ENCODE results near the gene POLR3A.

POLR3A gene

GRCh38 chr10:77922566-77923179, 106.6 kb downstream of the POLR3A start:
- TF ChIP-seq CTCF (IDR thresholded peaks at IDR 0.05; ENCODE audit: low read depth, low read length): no peak
- H3K4me3 ChIP-seq (ENCODE audit: low read depth, low read length): no peak overlapping the region

GRCh38 chr10:77922055-77922454, 107.3 kb downstream of the POLR3A start:
- TF ChIP-seq CTCF (IDR thresholded peaks at IDR 0.05; ENCODE audit: low read depth, low read length): no peak
- H3K4me3 ChIP-seq (ENCODE audit: low read depth, low read length): no peak overlapping the region

GRCh38 chr10:77921395-77921794, 107.9 kb downstream of the POLR3A start:
- no peak overlapping the region for H3K4me3 ChIP-seq (ENCODE audit: low read depth, low read length)
- TF ChIP-seq CTCF (IDR thresholded peaks at IDR 0.05; ENCODE audit: low read depth, low read length): no peak

- no peak overlapping the region for H3K4me3 ChIP-seq (ENCODE audit: low read depth, low read length)
- no peak for TF ChIP-seq CTCF (IDR thresholded peaks at IDR 0.05; ENCODE audit: low read depth, low read length)
These were observed 108.8 kb downstream of the POLR3A start for GRCh38 chr10:77920495-77920894.

GRCh38 chr10:77919713-77920108, 109.6 kb downstream of the POLR3A start:
- TF ChIP-seq CTCF (IDR thresholded peaks at IDR 0.05; ENCODE audit: low read depth, low read length): no peak
- no peak overlapping the region for H3K4me3 ChIP-seq (ENCODE audit: low read depth, low read length)

Measured in WI38 (cell line).